Progenitor cell of endocrine pancreas (in vitro differentiated cells): ENCODE measurements around the gene TBC1D8. TPM values are rescaled to one million over a fixed set of nuclear protein-coding genes. Genes with fewer than 3 reads are reported as not detected.

Source experiments
- DNase-seq: peaks from one replicate; pipeline ENCODE4 v3.0.0; 2021; ENCODE audit warnings: low spot score; ENCODE audit not compliant: unreplicated experiment
- H3K27ac Mint-ChIP-seq: 2 replicates; pipeline ENCODE4 v1.8.0; 2021; ENCODE audit warnings: mild to moderate bottlenecking, moderate library complexity, mixed read lengths
- H3K27me3 Mint-ChIP-seq: 2 replicates; pipeline ENCODE4 v1.8.0; 2021; ENCODE audit warnings: mixed read lengths
- H3K36me3 Mint-ChIP-seq: 2 replicates; pipeline ENCODE4 v1.8.0; 2022; ENCODE audit warnings: mixed read lengths; ENCODE audit not compliant: insufficient read depth
- H3K4me1 Mint-ChIP-seq: 2 replicates; pipeline ENCODE4 v1.8.0; 2021; ENCODE audit warnings: low read depth, mixed read lengths
- H3K4me3 Mint-ChIP-seq: 2 replicates; pipeline ENCODE4 v1.8.0; 2021; ENCODE audit warnings: low read depth, mild to moderate bottlenecking, moderate library complexity, mixed read lengths
- H3K9me3 Mint-ChIP-seq: 2 replicates; pipeline ENCODE4 v1.8.0; 2021; ENCODE audit warnings: low read depth, mixed read lengths
- CTCF ChIP-seq: fragments of 200-600 bp; sonication (generic); IDR thresholded peaks from one replicate; pipeline ENCODE4 v1.5.0; 2021; ENCODE audit warnings: antibody characterized with exemption, mild to moderate bottlenecking; ENCODE audit not compliant: unreplicated experiment
- total RNA-seq: library from RNA; stranded (reverse); gene quantifications from 2 replicates; pipeline ENCODE4 v1.2.1, GENCODE V29; 2021

Gene TBC1D8
- total RNA-seq, 1 donor from 2014 or later = 34.8 TPM

- TF ChIP-seq CTCF = no peak
- DNase-seq = no peak
- Mint-ChIP-seq H3K9me3 (no peaks in the 10 kb centered on the region), H3K36me3 (peaks cover 2% of the 10 kb centered on the region), H3K27ac (peak overlapping the region; percentile 71), H3K4me1 (peaks cover 25% of the 10 kb centered on the region), H3K27me3 (no peaks in the 10 kb centered on the region), H3K4me3 (no peak overlapping the region)
Measured at GRCh38 chr2:101125808-101126207, 25.4 kb downstream of the TBC1D8 start.

GRCh38 chr2:101125374-101125773 is 25.8 kb downstream of the TBC1D8 start:
- Mint-ChIP-seq H3K27me3 (no peaks in the 10 kb centered on the region), H3K4me1 (peaks cover 30% of the 10 kb centered on the region), H3K4me3 (no peak overlapping the region), H3K9me3 (no peaks in the 10 kb centered on the region), H3K36me3 (peaks cover 2% of the 10 kb centered on the region), H3K27ac (peak overlapping the region; percentile 78)
- no peak for TF ChIP-seq CTCF
- no peak for DNase-seq

GRCh38 chr2:101124643-101125366 is 26.4 kb downstream of the TBC1D8 start:
- peaks cover 31% of the 10 kb centered on the region for H3K4me1 Mint-ChIP-seq
- no peaks in the 10 kb centered on the region for H3K27me3 Mint-ChIP-seq
- no peak for TF ChIP-seq CTCF
- no peaks in the 10 kb centered on the region for H3K9me3 Mint-ChIP-seq
- no peak for DNase-seq
- peak overlapping the region; percentile 78 for H3K27ac Mint-ChIP-seq
- H3K4me3 Mint-ChIP-seq = no peak overlapping the region
- peaks cover 2% of the 10 kb centered on the region for H3K36me3 Mint-ChIP-seq

DNA sequence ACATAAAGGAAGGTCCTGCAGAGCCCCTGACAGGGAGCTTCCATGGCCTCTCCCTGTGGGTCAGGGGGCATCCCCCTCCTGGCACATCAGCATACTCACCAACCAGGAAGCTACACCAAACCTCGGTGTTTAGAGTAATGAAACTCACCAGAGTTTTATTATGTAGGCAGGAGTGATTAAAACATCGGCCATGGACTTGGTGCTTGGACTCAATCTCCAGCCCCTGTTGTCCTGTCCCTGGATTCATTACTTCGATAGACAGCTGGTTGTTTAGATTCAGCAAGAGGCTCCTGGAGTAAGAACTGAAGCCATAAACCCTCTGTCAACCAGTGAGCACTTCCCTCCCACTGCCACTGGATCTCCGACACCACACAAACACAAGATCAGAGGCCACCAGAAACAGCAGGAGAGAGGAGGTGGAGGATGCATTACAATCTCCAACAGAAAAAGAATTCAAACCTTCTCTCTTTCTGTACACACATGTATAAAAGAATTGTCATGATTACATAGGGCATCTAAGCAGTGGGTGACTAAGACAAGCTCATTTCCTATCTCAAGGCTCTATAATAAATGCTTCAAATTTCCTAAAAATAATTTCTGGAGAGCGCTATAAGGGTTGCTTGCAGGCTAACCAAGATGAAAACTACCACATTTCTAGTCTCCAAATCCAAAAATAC is 27.2 kb downstream of the TBC1D8 start:
- no peak overlapping the region for H3K4me3 Mint-ChIP-seq
- H3K4me1 Mint-ChIP-seq = peaks cover 31% of the 10 kb centered on the region
- H3K36me3 Mint-ChIP-seq = peaks cover 2% of the 10 kb centered on the region
- H3K9me3 Mint-ChIP-seq = no peaks in the 10 kb centered on the region
- no peak for TF ChIP-seq CTCF
- peak overlapping the region; percentile 30 for H3K27ac Mint-ChIP-seq
- no peak for DNase-seq
- H3K27me3 Mint-ChIP-seq = no peaks in the 10 kb centered on the region

DNA sequence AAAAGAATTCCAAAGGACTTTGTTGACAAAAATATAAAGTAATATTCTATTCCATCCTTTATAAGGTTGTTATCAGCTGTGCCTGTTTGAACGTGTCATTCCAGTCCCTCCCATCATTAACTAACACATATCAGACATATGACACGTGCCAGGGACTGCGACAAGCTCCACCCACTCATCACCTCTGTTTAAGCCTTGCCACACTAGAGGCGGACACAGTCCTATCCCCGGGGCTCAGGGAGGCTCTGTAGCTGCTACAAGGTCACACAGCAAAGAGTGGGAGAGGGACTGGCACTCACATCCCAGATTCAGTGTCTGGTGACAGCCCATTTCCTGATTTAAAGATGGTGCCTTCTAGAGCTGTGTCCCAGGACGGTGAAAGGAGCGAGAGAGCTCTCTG is 30.0 kb downstream of the TBC1D8 start:
- H3K4me3 Mint-ChIP-seq = no peak overlapping the region
- no peaks in the 10 kb centered on the region for H3K36me3 Mint-ChIP-seq
- H3K27me3 Mint-ChIP-seq = no peaks in the 10 kb centered on the region
- H3K27ac Mint-ChIP-seq = no peak overlapping the region
- peaks cover 22% of the 10 kb centered on the region for H3K4me1 Mint-ChIP-seq
- DNase-seq = no peak
- no peaks in the 10 kb centered on the region for H3K9me3 Mint-ChIP-seq
- no peak for TF ChIP-seq CTCF
